Stimulated activated CD8-positive, alpha-beta memory T cell treated with anti-CD3 and anti-CD28 coated beads, Interleukin-2, amount 100 ng/mL, for 1 hour (primary cell): ENCODE data around the gene NUDT13.

Source experiments
- DNase-seq, 2 donors: peaks; one replicate each; pipeline ENCODE4 v3.0.0-alpha.2; 2020; ENCODE audit warnings: low read depth in 2 of 2

Gene NUDT13

DNA sequence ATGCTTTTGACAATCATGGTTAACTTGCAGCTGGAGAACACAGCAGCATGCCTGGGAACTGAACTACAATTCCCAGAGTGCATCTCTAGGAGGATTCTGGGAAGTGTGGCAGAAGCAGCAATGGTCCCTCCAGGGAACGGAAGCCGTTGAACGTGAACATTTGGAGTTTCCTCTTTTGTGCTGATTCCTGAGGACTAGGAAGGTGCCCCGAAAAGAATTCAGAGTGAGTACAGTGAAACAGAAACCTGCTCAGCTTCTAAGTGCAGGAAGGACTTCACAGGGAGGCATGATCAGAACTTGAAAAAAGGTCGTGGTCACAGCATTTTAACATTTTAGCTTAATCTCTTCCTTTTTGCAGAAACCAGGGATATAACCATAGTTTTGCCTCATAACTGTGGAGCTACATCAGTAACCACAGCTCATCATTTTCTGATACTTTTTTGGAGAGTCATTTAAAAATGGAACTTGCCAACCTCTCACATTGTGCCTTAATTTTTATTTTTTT is at the start of gene NUDT13:
Gene NUDT13 (plus strand): TSS at position 111 of the 505 bp plus-strand sequence. CDS start 3,911 bp downstream, outside the sequence.
- DNase-seq, result no peak

DNA sequence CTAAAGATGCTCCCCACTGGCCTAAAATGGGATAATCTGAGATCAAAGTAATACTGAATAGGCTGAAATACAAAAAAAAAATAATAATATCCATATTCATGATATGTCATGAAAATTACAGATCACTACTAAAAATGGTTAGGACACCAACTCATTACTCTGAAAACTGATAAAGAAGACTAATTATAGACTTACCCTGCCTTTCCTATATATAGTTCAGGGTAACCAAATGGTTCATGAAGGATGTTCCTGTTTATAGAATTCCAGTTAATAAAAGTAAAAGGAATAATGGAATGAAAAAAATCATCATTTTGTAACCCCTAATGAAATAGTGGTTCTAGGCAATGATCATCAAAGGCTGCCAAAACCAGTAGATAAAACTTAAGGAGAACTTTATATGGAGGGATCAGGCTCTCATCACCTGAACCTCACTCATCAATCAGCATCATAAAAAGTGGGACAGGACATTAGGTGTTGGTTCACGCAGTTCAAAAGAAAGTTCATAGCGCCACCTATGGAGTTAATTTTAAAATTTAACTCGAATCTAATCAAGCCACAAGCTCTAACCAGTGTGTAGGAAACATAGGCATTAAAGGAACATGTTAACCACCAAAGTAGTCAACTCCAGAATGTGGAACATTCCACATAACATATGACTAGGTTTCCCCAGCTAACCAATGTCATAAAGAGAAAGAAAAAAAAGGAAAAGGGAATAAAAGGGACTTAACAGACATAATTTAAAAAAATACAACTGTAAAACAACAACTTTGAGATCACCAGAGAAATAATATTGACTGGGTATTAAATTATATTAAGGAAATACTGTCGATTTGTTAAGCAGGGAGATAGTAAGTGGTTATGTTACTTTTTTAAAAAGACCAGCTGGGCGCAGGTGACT is 49.3 kb upstream of the NUDT13 start:
- DNase-seq, result no peak

DNA sequence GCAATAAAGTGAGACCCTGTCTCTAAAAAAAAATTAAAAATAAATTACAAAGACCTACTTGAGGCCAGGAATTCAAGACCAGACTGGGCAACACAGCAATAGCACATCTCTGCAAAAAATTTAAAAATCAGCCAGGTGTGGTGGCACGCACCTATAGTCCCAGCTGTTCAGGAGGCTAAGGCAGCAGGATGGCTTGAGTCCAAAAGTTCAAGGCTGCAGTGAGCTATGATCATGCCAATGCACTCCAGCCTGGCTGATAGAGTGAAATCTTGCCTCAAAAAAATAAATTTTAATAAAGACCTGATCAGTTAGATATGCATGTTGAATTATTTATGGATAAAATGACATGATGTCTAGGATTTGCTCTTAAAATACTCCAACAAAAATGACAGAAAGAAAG is 48.5 kb upstream of the NUDT13 start:
- DNase-seq, result no peak

DNA sequence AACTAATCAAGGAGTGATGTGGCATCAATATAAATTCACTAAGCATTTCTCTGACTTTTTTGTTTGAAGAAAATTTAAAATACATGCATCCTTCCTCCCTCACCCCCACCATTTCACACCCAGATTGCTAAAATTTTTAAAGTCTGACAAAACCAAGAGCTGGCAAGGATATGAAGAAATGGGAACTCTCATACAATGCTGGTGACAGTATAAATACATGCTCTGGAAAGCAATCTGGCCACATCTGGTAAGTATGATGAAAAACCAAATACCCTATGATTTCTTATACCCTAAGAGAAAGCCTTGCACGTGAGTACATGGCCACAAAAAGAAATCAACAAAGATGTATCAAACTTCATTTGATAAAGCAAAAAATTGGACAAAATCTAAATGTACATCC is 44.8 kb upstream of the NUDT13 start:
- DNase-seq, result no peak

DNA sequence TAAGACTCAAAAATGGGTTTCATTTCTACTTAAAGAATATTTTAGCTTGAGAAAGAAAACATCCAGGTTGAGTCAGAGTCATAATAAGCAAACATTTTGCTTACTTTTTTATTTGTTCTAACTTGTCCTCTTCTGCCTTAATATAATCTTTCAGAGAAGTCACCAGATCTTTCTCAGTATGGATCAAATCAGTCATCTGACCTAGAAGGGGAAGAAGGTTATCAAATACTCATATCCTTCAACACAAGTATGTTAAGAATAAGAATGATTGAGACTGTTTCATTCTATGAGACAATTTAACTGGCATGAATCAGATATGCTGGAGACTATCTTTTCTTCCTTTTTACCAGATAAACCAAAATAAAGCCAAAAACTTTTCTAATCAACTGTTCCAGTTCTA is 36.6 kb upstream of the NUDT13 start:
- no peak for DNase-seq

DNA sequence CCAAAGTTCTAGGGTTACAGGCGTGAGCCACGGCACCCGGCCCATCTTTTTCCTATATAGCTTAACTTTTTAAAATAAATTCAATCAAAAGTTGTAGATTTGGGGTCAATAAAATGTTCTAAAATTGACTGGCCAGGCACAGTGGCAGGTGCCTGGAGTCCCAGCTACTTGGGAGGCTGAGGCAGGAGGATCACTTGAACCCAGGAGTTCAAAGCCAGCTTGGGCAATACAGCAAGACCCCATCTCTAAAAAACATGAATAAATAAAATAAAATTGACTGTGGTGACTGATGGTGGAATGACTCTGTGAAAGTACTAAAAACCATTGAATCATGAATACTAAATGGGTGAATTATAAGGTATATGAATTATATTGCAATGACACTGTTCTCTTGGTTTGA is 34.4 kb upstream of the NUDT13 start:
- DNase-seq, result no peak

DNA sequence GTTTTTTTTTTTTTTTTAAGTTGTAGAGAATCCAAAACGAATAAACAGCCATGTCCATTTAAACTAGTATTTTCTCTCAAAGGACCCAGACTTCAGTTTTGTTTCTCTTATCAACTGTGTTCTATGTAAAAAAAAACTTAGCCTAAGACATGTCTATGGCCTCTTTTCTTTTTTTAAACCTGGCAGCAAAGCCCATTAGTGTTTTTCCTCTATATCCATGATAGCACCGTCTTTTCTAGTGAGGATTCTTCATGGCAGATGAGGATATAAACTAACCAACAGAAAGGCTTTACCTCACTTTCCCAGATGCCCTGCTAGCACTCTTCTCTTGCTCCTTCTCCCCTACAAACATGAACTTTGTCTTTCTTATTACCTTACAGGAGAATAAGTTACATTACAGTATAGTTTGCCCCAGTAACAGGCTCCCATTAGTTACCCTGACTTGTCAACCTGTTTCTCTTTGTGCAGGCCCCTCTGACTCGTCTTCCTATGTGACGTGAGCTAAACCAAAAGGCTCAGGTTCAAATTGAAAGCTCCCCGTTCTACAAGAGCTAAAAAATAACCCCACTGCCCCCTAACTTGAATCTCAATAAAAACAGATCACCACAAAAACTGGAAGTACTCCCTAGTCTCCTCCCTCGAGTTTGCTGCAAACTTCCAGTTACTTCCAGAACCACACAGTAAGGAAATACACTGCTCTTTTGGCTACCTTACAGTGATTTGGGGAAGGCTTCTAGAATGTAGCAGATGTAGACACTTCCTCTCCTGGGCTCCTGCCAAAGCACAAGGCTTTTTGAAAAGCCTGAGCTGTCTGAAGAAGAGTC is 33.7 kb upstream of the NUDT13 start:
- no peak for DNase-seq

DNA sequence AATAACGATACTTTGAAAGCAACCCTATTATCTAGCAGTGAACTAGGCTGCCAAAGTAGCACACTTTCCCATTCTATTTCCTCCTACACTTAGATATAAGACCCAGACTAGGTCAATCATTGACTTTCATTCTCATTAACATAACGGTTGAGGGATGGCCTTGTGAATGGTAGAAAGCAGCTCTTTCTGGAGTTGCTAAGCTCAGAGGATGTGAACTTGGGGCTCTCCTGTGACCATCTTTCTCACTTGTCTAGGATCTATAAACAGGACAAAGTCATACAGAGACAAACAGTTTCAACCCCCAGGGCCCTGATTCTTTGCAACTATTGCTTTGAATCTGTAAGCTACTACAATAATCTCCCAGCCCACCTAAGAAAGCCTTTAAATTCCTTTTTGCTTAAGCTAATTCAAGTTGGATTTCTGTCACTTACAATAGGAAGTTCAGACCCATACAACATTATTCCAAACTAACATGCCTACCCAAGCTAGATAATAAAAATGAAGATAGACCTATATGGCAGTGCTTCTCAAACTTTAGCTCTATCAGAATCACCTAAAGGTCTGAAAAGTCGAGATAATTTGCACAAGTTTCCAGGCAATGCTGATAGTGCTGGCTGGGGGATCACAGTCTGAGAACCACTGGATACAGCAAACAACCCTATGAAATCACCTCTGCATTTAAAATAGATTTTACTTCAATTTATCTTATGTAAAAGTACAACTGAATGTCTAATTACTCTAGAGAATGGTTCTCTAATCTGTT is 30.3 kb upstream of the NUDT13 start:
- DNase-seq, result no peak

DNA sequence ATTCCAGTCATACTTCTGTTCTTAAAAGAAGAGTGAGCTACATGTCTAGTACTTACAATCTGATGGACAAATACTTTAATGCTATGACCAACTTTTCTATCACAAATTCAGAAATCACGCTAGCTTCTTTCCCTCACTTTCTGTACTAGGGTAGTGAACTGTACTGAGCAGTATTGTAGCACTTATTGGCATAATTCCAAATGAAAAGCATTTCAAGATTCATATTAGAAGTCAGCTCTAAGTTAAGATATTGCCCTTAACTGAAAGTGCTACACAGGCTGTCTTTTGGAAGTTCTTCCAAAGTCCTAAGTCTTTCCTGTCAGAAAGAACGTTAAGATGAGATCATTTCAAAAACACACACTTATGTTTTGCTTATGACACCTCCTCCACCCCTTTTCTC is 27.0 kb upstream of the NUDT13 start:
- DNase-seq, result no peak

DNA sequence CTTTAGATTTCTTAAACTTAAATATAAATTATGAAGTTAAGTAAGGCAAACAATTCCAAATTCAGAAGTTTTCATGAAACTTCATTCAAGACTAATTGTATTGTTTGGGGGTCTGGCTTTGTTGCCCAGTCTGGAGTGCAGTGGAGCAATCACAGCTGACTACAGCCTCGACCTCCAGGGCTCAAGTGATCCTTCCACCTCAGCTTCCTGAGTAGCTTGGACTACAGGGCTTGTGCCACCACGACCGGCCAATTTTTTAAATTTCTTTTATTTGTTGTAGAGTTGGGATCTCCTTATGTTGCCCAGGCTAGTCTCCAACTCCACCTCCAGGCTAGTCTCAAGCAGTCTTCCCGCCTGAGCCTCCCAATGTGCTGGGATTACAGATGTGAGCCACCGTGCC is 26.0 kb upstream of the NUDT13 start:
- DNase-seq, result no peak

DNA sequence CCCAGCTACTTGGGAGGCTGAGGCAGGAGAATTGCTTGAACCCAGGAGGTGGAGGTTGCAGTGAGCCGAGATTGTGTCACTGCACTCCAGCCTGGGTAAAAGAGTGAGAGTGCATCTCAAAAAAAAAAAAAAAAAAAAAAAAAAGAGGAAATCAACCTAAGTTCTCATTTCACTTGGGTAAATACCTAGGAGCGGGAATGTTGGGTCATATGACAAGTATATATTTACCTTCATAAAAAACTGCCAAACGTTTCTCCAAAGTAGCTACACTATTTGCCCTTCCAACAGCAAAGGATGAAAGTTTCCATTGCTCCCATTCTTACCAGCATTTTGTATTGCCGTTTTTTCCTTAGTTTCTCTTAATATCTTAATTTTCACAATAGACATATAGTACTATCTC is 23.4 kb upstream of the NUDT13 start:
- no peak for DNase-seq

DNA sequence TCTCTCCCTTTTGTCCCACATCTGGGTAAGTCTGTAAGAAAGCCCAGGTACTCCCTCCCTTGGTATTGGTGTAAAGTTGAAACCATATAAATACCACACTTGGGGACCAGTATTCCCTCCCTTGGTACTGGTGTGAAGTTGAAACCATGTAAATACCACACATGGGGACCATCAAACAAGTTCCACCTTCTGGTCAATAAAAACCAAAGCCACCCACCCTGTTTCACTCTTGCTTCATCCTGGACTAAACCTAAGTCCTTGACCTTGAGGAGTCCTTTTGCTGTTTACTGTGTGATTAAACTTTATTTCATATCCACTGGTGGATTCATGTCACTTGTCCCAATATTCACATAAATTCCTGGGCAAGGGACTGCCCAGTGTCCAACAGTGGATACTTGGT is 22.0 kb upstream of the NUDT13 start:
- DNase-seq, result no peak

DNA sequence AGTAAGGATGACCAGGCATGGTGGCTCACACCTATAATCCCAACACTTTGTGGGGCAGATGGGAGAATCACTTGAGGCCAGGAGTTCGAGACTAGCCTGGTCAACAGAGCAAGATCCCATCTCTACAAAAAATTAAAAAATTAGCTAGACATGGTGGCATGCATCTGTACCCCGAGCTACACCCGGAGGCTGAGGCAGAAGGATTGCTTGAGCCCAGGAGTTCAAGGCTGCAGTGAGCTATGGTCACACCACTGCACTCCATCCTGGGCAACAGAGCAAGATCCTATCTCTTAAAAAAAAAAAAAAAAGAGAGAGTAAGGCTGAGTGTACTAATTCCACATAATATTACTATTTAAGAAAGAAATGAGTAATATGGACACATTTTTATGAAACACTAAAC is 17.4 kb upstream of the NUDT13 start:
- DNase-seq, result no peak

DNA sequence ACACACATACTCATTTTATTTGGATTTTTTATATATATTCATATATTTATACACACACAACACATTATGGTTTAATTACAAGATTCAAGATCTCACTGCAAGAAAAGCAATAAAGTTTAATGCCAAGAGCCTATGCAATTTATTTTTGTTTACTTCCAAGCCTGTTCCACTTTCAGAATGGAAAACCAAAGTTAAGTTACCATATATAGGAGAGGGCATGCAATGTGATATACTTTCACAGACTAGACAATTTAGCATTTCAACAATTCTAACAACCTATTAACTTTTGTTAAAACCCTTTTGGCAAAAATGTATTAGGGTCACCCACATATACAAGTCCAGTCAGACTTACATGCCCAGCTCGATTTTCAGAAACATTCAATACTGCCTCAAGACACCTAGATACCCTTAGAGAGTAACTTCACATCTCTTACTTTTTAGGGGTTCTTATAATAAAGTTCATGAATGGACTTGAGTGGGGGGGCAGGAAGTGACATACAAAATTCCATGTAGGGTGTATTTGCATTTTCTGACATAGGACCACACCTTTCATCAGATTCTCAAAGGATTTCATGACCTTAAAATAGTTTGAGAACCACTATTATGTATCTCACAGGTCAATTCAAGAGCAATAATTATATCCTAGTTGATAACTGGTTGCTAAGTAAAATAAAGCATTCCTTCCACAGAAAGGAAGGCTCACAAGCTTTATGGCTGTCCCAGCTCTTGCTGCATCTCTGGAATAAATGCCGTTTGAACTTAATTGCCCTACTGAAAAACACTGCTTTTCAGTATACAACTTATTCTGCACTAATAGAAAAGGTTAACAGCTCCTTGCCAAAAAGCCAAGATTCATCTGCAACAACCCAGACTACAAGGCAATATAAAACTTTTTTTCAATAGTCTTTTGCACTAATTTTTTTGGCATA is 16.1 kb upstream of the NUDT13 start:
- no peak for DNase-seq

DNA sequence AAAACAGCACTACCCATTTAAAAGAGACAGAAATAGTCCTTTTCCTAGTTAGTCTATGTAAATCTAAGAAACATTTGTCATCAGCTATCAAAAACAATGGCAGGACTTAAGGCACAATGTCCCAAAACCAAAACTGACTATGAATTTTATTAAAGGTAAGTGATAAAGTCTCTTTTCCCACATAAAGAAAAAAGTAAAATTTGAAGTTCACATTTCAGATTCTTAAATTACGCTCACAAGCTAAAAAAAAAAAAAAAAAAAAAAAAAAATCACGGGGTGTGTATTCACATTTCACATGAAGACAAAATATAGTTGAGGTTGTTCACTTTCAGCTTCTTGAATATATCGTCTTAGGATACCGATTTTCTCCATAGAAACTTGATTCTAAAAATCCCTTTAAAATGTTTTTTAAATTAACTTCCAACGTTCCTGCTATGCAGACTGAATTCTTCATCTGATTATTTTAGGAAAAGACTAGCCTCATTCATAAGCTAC is 15.2 kb upstream of the NUDT13 start:
- DNase-seq, result no peak

DNA sequence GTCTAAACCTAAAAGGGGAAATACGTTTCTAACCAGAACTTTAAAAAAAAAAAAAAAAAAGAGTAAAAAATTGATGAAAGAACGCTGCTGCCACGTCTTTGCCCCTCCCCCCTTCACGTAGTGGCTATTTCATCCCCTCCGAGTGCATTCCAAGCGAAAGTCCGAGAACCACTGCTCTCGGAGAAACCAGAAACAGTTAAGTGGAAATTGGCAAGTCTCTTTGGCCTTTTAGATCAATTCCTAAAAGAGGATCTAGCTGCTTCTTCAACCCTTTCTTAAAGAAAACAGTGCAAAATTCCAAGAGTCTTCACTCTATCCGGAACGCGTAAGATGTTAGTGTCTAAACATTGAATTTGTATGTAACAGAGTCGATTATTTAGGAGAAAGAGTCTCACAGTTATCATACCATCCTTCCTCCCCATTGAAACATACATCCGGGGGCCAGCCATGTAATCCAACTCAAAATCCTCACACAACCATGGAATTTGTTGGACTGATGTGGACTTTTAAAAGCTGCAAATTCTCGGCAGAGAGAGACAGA is 14.7 kb upstream of the NUDT13 start:
- DNase-seq, result no peak

DNA sequence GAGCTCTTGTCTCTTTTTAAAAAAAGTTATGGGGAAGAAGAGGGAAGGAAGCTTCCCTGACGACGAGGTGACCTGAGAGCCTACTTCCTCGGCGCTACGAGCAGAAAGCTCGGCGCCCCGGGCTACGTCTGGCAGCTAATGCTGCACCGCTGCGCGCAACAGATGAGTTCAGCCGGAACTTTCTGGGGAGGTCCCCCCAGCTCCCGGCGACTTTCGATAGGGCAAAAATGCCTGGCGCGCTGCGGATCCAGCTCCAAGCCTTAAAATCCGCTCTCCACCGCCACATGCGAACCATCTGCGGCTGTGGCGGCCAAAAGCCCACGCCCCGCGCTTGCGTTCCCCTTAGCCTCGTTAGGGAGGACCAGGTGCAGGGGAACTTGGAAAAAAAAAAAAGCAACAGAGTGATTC is 14.2 kb upstream of the NUDT13 start:
- peak; percentile 27 to 55 for DNase-seq

DNA sequence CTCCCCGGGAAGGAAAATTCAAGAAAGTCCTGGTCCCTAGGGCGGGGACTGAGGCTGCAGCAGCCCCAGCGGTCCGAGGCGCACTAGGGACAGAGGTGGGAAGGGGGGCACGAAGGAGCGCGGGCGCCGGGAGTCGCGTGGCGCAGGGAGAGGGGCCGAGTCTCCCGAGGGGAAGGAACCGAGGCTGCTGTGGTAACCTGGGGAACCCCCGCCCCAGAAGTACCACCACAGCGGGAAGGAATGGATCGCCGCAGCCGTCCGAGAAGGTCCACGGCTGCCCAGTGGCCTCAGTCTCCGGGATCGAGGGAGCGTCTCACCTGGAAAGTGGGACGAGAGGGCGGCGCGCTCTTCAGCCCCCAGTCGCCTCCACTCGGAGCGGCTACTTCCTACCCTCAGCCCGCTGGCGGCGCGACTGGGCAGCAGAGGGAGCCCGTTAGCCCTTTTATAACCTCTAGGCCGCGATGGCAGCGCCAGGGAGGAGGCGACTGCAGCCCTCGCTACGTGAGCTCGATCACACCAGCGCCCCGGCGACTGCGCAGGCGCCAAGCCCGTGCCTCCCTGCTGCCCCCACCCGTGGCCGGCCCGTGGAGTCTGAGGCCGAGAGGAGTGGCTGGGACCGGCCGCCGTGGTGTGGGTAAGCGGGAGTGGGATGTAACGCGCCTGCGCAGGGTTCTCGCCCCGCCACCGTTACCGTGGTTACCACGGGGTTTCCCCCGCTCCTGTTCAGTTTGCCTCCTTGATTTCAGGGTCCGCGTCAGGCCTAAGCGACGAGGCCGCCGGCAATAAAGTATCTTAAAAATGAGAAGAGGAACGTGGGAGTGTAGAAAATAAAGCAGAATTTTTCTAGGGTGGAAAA is 13.6 kb upstream of the NUDT13 start, which contains the start of gene P4HA1:
Gene P4HA1 (minus strand): TSS at position 418 of the 856 bp plus-strand sequence. CDS start 21,983 bp downstream, outside the sequence.
- DNase-seq, result peak; percentile 96 to 98

DNA sequence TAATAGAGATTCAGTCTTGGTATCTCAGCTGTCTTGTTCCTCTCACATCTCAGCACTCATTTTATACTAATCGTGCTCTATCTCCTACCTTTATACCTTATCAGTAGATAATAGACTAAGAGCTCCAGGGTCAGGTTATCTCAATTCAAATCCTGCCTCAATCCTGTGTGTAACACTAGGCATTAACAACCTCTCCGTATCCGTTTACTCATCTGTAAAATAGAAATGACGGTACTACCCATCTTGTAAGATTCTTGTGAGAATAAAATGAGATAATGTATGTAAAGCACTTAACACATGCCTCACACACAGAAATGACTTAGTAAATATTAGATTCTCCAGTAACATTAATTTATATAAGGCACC is 13.0 kb upstream of the NUDT13 start:
- no peak for DNase-seq
